HPDE6-E6E7 (cell line): ENCODE measurements around the gene SHISA7.
A peak's percentile ranks its signal among the peaks of the same experiment; 100 is the strongest.

Experiments used
- DNase-seq: peaks from one replicate; pipeline ENCODE4 v3.0.0; 2011; ENCODE audit warnings: missing footprints; ENCODE audit errors: extremely low spot score

Gene SHISA7

GRCh38 chr19:55390461-55390880 lies 52.6 kb downstream of the SHISA7 start:
- no peak for DNase-seq

GRCh38 chr19:55389386-55390317 lies 53.4 kb downstream of the SHISA7 start:
- no peak for DNase-seq

- no peak for DNase-seq
These were observed 55.2 kb downstream of the SHISA7 start for GRCh38 chr19:55387736-55388497.

GRCh38 chr19:55386493-55386971 lies 56.6 kb downstream of the SHISA7 start:
- no peak for DNase-seq

- DNase-seq = peak; percentile 88
These were observed 57.2 kb downstream of the SHISA7 start, which contains the start of gene RPL28 for GRCh38 chr19:55385724-55386492. RPL28 (plus strand) TSS chr19:55385932; CDS start chr19:55386358, 426 bp downstream.

GRCh38 chr19:55384920-55385723 lies 58.0 kb downstream of the SHISA7 start:
- peak; percentile 78 for DNase-seq

GRCh38 chr19:55384131-55384919 lies 58.8 kb downstream of the SHISA7 start, which contains the start of gene TMEM238:
TMEM238 (minus strand) TSS chr19:55384292; CDS start chr19:55384259, 33 bp downstream.
- no peak for DNase-seq

- no peak for DNase-seq
These were observed 59.6 kb downstream of the SHISA7 start for GRCh38 chr19:55383279-55384130.

- no peak for DNase-seq
These were observed 60.5 kb downstream of the SHISA7 start for GRCh38 chr19:55382522-55383054.

GRCh38 chr19:55382013-55382412 lies 61.1 kb downstream of the SHISA7 start:
- no peak for DNase-seq

GRCh38 chr19:55379174-55379573 lies 63.9 kb downstream of the SHISA7 start:
- DNase-seq = no peak
